Naive thymus-derived CD8-positive, alpha-beta T cell (primary cell): Measurements from ENCODE around the gene KIAA1755. TPM values are rescaled to one million over a fixed set of nuclear protein-coding genes. Genes with fewer than 3 reads are reported as not detected.

Experiments
- ATAC-seq, 2 donors: fragments of 150-1000 bp; cut with Tn5 transposase in 1 of 2; sonication (Bioruptor Pico), chemical (Tn5 transposase) in 1 of 2; 1 replicate in 1 of 2; 2 replicates in 1 of 2; pipeline ENCODE4 v1.10.0; 2021; ENCODE audit warnings: mild to moderate bottlenecking in 2 of 2, moderate library complexity in 2 of 2
- POLR2A ChIA-PET: fragments of 350-600 bp; sonication (Branson Sonifier 250); formaldehyde crosslinking; loops from one replicate; lab custom pipeline; 2021; ENCODE audit warnings: antibody characterized with exemption; lab: Charles Lee
- DNase-seq, 10 donors: peaks; one replicate each; pipeline versions ENCODE4 v3.0.0 to v3.0.0-alpha.2; 2020 to 2022
- H3K27ac Mint-ChIP-seq, 10 donors: one replicate each; pipeline ENCODE4 v1.8.0; 2020 to 2022; ENCODE audit warnings: mild to moderate bottlenecking in 10 of 10, mixed read lengths in 10 of 10, moderate library complexity in 4 of 10, inconsistent platforms in 1 of 10
- H3K27me3 Mint-ChIP-seq, 5 donors: one replicate each; pipeline ENCODE4 v1.8.0; 2021 to 2022; ENCODE audit warnings: mixed read lengths in 5 of 5
- H3K36me3 Mint-ChIP-seq, 3 donors: one replicate each; pipeline ENCODE4 v1.8.0; 2020 to 2022; ENCODE audit warnings: mixed read lengths in 3 of 3, mild to moderate bottlenecking in 2 of 3, inconsistent platforms in 1 of 3
- H3K4me1 Mint-ChIP-seq, 4 donors: one replicate each; pipeline ENCODE4 v1.8.0; 2021 to 2022; ENCODE audit warnings: mixed read lengths in 4 of 4
- H3K4me3 Mint-ChIP-seq, 10 donors: one replicate each; pipeline ENCODE4 v1.8.0; 2020 to 2022; ENCODE audit warnings: mild to moderate bottlenecking in 10 of 10, mixed read lengths in 10 of 10, moderate library complexity in 6 of 10, inconsistent platforms in 1 of 10
- H3K9me3 Mint-ChIP-seq, 9 donors: one replicate each; pipeline ENCODE4 v1.8.0; 2020 to 2022; ENCODE audit warnings: mixed read lengths in 9 of 9, mild to moderate bottlenecking in 3 of 9, inconsistent platforms in 1 of 9, moderate library complexity in 1 of 9
- polyA plus RNA-seq, 3 donors: library from polyadenylated mRNA; unstranded; fragments of 300-500 nt; fragmentation: Illumina TruSeq; gene quantifications; one replicate each; pipeline ENCODE4 v1.2.3, GENCODE V29; 2021
- total RNA-seq, 8 experiments: library from RNA in 2 of 8; stranded (reverse) in 2 of 8; gene quantifications; one replicate each; pipeline ENCODE4 v1.2.3 and lab custom pipeline; 2021 to 2026

Gene KIAA1755
- total and polyA plus RNA-seq, 5 experiments from 2014 or later, result not detected

DNA sequence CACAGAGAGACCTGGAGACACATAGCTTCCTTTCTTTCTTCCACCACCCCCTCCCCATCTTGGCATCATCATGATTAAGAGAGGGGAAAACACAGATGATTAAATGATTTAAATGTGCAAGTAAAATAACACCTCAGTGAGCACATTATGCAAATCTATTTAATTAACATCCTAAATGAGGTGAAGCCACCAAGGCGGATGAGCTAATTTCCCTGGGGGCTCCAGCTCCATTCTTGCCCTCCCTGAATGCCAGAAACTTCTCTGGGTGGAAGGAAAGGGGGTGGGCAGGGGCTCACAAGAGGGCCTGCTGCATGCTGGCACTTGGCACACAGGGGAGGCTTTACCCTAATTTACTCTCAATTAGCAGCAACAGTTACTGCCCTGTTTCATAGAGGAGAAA is 62.9 kb downstream of the KIAA1755 start:
- ATAC-seq (no peak), DNase-seq (no peak)
- Mint-ChIP-seq H3K27ac (no peak overlapping the region), H3K9me3 (peaks cover 0 to 9% (median 1%) of the 10 kb centered on the region in 9 donors), H3K4me3 (no peak overlapping the region), H3K36me3 (no peaks in the 10 kb centered on the region), H3K27me3 (peaks cover 3 to 23% (median 10%) of the 10 kb centered on the region in 5 donors), H3K4me1 (no peaks in the 10 kb centered on the region)
- POLR2A ChIA-PET, result no interaction called here

DNA sequence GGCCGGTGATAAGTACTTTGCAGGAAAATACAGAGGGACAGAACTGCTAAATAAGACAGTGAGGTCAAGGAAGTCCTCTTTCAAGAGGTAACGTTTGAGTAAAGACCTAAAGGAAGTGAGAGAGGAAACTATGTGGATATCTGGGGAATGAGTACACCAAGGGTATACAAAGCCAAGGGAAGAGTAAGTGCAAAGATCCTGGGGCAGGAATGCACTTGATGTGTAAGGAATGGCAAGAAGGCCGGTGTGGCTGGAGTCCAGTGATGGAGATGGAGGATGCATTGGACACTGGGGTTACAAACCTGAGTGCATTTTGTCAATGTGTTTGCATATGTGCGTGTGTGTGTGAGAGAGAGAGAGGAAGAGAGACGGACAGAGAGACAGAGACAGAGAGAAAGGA is 63.3 kb downstream of the KIAA1755 start:
- ATAC-seq, result no peak
- DNase-seq, result no peak
- Mint-ChIP-seq H3K27me3 (peaks cover 3 to 24% (median 10%) of the 10 kb centered on the region in 5 donors), H3K4me3 (no peak overlapping the region), H3K4me1 (no peaks in the 10 kb centered on the region), H3K9me3 (peaks cover 0 to 9% (median 1%) of the 10 kb centered on the region in 9 donors), H3K36me3 (no peaks in the 10 kb centered on the region), H3K27ac (no peak overlapping the region)
- POLR2A ChIA-PET, result no interaction called here

DNA sequence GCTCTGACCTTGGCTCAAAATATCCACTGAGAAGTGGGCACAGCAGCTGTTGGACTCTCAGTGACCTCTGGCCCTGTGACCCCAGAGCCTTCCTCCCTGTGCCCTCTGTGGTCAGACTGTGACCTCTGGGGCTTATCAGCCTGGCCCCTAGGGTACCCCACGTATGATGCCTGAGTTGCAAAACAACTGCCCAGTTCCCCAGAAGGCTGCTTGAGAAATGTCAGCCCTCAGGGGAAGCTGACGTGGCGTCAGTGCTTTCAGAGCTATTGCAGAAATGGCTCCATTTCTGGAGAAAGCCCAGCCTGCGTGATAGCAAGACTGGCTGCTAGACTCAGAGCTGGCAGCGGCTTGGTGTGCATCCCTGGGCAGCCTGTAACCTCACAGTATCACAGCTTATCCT is 63.9 kb downstream of the KIAA1755 start:
- Mint-ChIP-seq H3K27me3 (peaks cover 3 to 25% (median 10%) of the 10 kb centered on the region in 5 donors), H3K36me3 (no peaks in the 10 kb centered on the region), H3K4me1 (no peaks in the 10 kb centered on the region), H3K27ac (no peak overlapping the region), H3K4me3 (no peak overlapping the region), H3K9me3 (peaks cover 0 to 9% (median 1%) of the 10 kb centered on the region in 9 donors)
- ATAC-seq, result no peak
- POLR2A ChIA-PET, result no interaction called here
- no peak for DNase-seq

DNA sequence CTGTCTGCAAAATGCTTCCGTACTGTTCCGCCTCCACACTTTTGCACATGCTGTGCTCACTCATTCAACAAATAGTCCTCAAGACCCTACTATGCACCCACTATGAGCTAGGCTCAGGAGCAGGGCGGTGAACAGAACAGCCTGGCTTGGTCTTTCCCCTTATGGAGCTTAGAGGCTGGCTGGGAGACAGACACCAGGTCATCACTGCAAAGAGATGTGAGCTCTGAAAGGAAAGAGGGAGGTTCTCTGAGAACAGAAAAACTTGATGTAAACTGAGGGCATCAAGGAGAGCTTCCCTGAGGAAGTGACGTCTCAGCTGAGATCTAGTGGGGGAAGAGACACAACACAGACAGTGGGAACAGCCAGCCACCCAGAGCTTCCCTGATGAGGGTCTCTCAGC is 64.5 kb downstream of the KIAA1755 start:
- DNase-seq (no peak), ATAC-seq (no peak)
- POLR2A ChIA-PET, result no interaction called here
- H3K4me3 Mint-ChIP-seq, result no peak overlapping the region
- peaks cover 0 to 9% (median 1%) of the 10 kb centered on the region in 9 donors for H3K9me3 Mint-ChIP-seq
- H3K27ac Mint-ChIP-seq, result no peak overlapping the region
- H3K27me3 Mint-ChIP-seq, result peaks cover 3 to 27% (median 15%) of the 10 kb centered on the region in 5 donors
- H3K4me1 Mint-ChIP-seq, result no peaks in the 10 kb centered on the region
- no peaks in the 10 kb centered on the region for H3K36me3 Mint-ChIP-seq

DNA sequence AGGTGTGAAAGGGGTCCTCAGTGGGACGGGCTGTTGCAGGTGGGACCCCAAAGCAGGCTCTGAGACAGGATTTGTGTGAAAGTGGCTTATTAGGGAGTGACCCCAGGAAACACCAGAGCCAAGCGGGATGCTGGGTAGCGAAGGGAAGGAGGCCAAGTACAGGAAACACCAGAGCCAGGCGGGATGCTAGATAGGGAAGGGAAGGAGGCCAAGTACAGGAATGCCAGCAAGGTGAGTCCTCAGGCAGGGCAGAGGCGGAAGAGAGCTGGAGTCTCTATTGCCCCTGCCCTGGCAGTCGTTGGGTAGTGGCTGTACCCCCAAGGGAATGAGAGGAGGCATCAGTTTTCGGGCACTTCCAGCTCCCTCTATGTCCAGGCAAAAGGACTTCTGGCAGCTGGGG is 65.0 kb downstream of the KIAA1755 start:
- no peak overlapping the region for H3K4me3 Mint-ChIP-seq
- H3K9me3 Mint-ChIP-seq, result peaks cover 0 to 9% (median 1%) of the 10 kb centered on the region in 9 donors
- no peaks in the 10 kb centered on the region for H3K36me3 Mint-ChIP-seq
- ATAC-seq (no peak), DNase-seq (no peak)
- POLR2A ChIA-PET, result no interaction called here
- H3K27ac Mint-ChIP-seq, result no peak overlapping the region
- no peaks in the 10 kb centered on the region for H3K4me1 Mint-ChIP-seq
- H3K27me3 Mint-ChIP-seq, result peaks cover 3 to 29% (median 17%) of the 10 kb centered on the region in 5 donors

DNA sequence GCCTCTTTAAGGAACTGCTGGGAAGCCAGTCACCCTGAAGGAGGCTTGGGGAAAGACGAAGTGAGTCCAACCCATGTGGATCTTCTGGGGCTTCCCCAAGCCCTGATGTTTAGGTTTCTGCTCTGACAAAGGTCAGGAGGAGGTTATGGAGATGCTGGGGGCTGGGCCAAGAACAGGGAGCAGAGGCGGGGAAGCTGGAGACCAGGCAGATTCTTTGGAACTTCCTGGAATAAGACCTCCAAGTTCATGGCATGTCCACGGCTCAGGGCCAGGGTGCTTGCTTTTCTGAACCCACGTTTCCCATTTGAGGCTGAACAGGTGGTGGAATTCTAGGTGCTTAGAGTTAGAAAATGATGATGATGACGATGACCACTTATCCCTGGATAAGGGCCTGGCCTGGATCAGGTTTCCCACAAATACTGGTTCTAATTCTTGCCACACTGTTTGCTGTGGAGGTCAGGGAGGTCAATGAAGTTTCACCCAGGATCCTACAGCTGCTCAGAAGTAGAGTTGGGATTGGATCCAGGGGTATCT is 65.5 kb downstream of the KIAA1755 start:
- Mint-ChIP-seq H3K9me3 (peaks cover 0 to 9% (median 1%) of the 10 kb centered on the region in 9 donors), H3K36me3 (no peaks in the 10 kb centered on the region), H3K4me3 (no peak overlapping the region), H3K27ac (peak overlapping the region in 1 of 10 donors; percentile 46), H3K4me1 (no peaks in the 10 kb centered on the region), H3K27me3 (peaks cover 3 to 33% (median 17%) of the 10 kb centered on the region in 5 donors)
- POLR2A ChIA-PET, result no interaction called here
- DNase-seq, result no peak
- ATAC-seq, result no peak

DNA sequence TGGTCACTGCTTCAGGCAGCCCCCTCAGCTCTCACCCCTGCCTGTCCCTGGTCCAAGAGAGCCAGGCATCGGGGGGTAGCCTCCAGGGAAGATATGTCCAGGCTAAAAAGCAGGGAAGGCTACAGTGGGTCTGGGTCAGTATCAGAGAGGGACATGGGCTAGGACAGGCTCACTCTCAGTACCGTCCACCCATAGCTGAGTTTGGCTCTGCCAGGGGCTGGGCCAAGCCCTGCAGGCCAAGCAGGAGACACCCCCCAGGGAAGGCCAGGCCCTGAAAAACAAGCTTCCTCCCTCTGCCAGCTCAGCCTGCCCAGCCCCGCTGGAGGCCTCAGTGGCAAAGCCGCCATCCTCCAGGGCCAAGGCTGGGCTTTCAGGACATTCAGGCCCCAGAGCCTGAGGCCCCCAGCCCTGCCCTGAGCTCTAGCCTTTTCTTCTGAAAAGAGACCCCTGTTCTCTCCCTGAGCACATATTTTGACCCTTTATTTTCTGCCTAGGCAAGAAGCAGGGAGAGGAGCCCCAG is 66.9 kb downstream of the KIAA1755 start:
- Mint-ChIP-seq H3K36me3 (no peaks in the 10 kb centered on the region), H3K27me3 (peaks cover 3 to 38% (median 17%) of the 10 kb centered on the region in 5 donors), H3K27ac (no peak overlapping the region), H3K9me3 (peaks cover 0 to 9% (median 1%) of the 10 kb centered on the region in 9 donors), H3K4me1 (no peaks in the 10 kb centered on the region), H3K4me3 (no peak overlapping the region)
- DNase-seq (no peak), ATAC-seq (no peak)
- POLR2A ChIA-PET, result no interaction called here

DNA sequence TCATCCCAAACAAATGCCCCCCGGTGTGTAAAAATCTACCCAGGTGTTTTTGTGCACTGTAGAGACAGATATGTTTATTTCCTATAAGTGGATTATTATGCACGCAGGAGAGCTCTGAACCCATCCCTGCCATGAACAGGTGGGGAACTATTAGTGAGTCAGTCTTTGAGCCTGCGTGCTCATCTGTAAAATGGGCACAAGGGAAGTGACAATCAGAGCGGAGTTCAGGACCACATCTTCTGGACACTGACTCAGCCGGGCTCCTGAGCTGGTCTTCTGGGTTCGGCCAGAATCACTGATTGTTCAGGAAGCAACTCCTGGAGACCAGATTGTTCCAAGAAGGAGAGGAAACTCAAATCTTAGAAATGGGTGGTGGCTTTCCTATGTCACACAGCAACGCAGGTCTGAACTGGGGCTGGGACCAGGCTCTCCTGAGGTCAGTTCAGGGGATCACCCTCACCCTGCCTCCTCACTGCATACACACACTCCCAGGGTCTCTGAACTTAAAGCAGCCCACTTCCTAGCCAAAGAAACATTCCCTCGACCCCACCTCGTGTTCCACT is 68.1 kb downstream of the KIAA1755 start:
- Mint-ChIP-seq H3K4me1 (no peaks in the 10 kb centered on the region), H3K36me3 (no peaks in the 10 kb centered on the region), H3K27me3 (peaks cover 3 to 38% (median 17%) of the 10 kb centered on the region in 5 donors), H3K27ac (no peak overlapping the region), H3K9me3 (peaks cover 0 to 9% (median 1%) of the 10 kb centered on the region in 9 donors), H3K4me3 (no peak overlapping the region)
- DNase-seq (no peak), ATAC-seq (no peak)
- POLR2A ChIA-PET, result no interaction called here

DNA sequence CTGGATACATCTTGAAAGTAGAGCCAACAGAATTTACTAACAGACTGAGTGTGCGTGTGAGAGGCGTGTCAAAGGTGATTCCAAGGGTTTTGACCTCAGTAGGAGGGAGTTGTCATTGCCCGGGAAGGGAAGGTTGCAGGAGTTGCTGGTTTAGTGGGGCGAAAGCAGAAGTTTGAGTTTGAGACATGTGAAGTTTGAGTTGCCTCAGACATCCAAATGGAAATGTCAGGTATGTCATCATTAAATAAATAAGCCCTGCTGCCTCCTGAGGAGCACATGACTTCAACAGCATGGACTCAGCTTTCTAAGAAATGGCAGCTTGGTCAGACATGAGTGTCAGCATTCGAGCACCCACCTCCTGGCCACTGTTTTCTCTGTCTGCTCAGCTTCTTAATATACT is 68.9 kb downstream of the KIAA1755 start:
- H3K27me3 Mint-ChIP-seq, result peaks cover 0 to 38% (median 14%) of the 10 kb centered on the region in 5 donors
- POLR2A ChIA-PET, result no interaction called here
- H3K27ac Mint-ChIP-seq, result no peak overlapping the region
- no peaks in the 10 kb centered on the region for H3K4me1 Mint-ChIP-seq
- DNase-seq (no peak), ATAC-seq (no peak)
- no peak overlapping the region for H3K4me3 Mint-ChIP-seq
- H3K36me3 Mint-ChIP-seq, result no peaks in the 10 kb centered on the region
- peaks cover 0 to 9% (median 1%) of the 10 kb centered on the region in 9 donors for H3K9me3 Mint-ChIP-seq

DNA sequence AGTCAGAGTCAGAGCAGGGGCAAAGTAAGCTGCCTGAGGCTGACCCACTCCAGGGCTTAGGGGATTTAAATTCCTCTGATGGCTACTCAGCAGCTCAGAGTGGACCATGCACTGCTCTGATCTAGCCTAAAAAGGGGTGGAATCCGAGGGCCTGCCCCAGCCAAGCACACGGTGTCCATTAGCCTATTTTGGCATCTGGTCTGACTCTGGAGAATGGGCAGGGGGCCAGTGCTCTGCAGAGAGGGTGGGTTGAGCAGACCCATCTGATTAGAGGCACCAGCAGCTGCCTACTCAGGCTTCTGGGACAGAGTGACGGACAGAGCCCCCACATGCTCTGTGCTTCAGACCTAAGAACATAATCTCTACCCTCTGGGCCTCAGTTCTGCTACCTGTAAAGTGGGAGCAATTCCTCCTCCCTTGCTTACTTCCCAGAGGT is 69.6 kb downstream of the KIAA1755 start:
- ATAC-seq (no peak), DNase-seq (no peak)
- Mint-ChIP-seq H3K27ac (no peak overlapping the region), H3K9me3 (peaks cover 0 to 9% (median 1%) of the 10 kb centered on the region in 9 donors), H3K36me3 (no peaks in the 10 kb centered on the region), H3K4me1 (no peaks in the 10 kb centered on the region), H3K4me3 (no peak overlapping the region), H3K27me3 (peaks cover 0 to 36% (median 15%) of the 10 kb centered on the region in 5 donors)
- POLR2A ChIA-PET, result no interaction called here

DNA sequence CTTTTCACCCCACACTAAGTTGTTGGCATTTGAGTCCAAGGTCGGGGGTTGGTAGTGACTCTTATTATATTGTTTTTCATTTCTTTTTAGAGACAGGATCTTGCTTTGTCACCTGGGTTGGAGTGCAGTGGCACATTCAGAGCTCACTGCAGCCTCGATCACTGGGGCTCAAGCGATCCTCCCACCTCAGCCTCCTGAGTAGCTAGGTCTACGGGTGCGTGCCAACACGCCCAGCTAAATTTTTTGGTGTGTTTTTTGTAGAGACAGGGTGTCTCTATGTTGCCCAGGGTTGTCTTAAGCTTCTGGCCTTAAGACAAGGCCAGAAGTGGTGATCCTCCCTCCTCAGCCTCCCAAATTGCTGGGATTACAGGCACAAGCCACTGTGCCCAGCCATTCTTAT is 70.4 kb downstream of the KIAA1755 start:
- Mint-ChIP-seq H3K9me3 (peaks cover 0 to 9% (median 1%) of the 10 kb centered on the region in 9 donors), H3K4me1 (no peaks in the 10 kb centered on the region), H3K27ac (no peak overlapping the region), H3K27me3 (peaks cover 2 to 28% (median 11%) of the 10 kb centered on the region in 5 donors), H3K36me3 (no peaks in the 10 kb centered on the region), H3K4me3 (no peak overlapping the region)
- POLR2A ChIA-PET, result no interaction called here
- ATAC-seq (no peak), DNase-seq (no peak)

DNA sequence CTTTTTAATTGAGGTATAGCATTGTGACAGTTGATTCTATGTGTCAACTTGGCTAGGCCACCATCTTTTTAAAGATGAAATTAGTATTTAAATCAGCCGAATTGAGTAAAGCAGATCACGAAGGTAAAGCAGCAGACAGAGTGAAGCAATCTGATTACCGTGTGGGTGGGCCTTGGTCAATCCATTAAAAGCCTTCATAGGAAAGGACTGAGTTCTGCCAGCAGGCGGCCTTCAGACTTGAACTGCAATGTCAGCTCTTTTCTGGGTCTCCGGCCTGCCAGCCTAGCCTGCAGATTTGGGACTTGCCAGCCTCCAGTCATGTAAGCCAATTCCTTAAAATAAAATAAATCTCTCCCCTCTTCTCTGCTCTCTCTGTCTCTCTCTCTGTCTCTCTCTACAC is 73.0 kb downstream of the KIAA1755 start:
- no peak for ATAC-seq
- H3K27ac Mint-ChIP-seq, result peak overlapping the region in 1 of 10 donors; percentile 73
- DNase-seq, result no peak
- peaks cover 2 to 36% (median 15%) of the 10 kb centered on the region in 5 donors for H3K27me3 Mint-ChIP-seq
- H3K9me3 Mint-ChIP-seq, result no peaks in the 10 kb centered on the region
- POLR2A ChIA-PET, result no interaction called here
- no peak overlapping the region for H3K4me3 Mint-ChIP-seq
- no peaks in the 10 kb centered on the region for H3K36me3 Mint-ChIP-seq
- H3K4me1 Mint-ChIP-seq, result no peaks in the 10 kb centered on the region

DNA sequence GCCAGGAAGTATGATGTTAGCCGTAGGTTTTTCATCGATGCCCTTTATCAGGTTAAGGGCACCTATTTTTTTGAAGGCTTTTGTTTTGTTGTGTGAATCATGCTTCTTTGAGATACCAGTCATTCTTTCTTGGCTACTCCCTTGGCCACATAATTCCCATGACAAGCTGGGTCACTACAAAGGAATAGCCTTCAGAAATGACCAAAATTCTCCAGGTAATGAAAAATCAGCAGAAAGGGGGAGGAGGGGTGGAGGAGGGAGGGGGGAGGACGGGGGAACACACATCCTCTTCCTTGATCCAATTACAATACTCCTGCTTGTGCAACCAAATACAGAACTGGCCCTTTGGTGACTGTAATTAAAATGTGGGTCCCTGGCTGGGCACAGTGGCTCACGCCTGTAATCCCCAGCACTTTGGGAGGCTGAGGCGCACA is 73.7 kb downstream of the KIAA1755 start:
- Mint-ChIP-seq H3K4me3 (no peak overlapping the region), H3K27me3 (peaks cover 2 to 35% (median 15%) of the 10 kb centered on the region in 5 donors), H3K36me3 (no peaks in the 10 kb centered on the region), H3K9me3 (no peaks in the 10 kb centered on the region), H3K27ac (no peak overlapping the region), H3K4me1 (no peaks in the 10 kb centered on the region)
- DNase-seq (no peak), ATAC-seq (no peak)
- POLR2A ChIA-PET, result no interaction called here
